ENCODE results near the gene SDR42E1.

The SDR42E1 gene

GRCh38 chr16:82031116-82032084 is 20.1 kb upstream of the SDR42E1 start:
- H3K4me3 ChIP-seq (replicated peaks; ENCODE audit: low read depth, low read length), result no peak overlapping the region
- DNase-seq (ENCODE audit: extremely low read depth, low read depth), result peak; percentile 19
- TF ChIP-seq, protein P1, sequence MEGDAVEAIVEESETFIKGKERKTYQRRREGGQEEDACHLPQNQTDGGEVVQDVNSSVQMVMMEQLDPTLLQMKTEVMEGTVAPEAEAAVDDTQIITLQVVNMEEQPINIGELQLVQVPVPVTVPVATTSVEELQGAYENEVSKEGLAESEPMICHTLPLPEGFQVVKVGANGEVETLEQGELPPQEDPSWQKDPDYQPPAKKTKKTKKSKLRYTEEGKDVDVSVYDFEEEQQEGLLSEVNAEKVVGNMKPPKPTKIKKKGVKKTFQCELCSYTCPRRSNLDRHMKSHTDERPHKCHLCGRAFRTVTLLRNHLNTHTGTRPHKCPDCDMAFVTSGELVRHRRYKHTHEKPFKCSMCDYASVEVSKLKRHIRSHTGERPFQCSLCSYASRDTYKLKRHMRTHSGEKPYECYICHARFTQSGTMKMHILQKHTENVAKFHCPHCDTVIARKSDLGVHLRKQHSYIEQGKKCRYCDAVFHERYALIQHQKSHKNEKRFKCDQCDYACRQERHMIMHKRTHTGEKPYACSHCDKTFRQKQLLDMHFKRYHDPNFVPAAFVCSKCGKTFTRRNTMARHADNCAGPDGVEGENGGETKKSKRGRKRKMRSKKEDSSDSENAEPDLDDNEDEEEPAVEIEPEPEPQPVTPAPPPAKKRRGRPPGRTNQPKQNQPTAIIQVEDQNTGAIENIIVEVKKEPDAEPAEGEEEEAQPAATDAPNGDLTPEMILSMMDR (IDR thresholded peaks at IDR 0.05; ENCODE audit: low read depth, low read length, missing control alignments), result peak; percentile 60

DNA sequence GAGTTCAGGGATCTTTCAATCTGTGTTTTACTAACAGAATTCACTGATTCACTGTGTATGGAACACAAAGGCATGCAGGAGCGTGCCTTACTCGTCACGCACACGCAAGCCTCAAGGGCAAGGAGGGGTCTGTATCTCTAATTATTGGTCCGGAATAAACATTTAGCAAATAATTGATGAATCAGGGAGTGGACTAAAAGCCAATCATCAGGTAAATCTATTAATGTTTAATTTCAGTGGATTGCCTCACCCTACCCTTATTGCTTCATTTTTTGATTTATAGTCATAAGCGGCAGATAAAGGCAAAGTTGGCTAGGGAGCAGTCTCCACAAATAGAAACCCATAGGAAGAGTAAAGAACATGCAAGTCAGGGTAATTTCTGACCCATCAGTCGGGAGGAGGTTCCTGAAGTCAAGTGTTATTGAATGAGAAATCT is 16.4 kb upstream of the SDR42E1 start:
- H3K4me3 ChIP-seq (replicated peaks; ENCODE audit: low read depth, low read length), result no peak overlapping the region
- no peak for DNase-seq (ENCODE audit: extremely low read depth, low read depth)
- TF ChIP-seq, protein P1 (IDR thresholded peaks at IDR 0.05; ENCODE audit: low read depth, low read length, missing control alignments), result no peak

- no peak for DNase-seq (ENCODE audit: extremely low read depth, low read depth)
- TF ChIP-seq, protein P1 (IDR thresholded peaks at IDR 0.05; ENCODE audit: low read depth, low read length, missing control alignments), result no peak
- no peak overlapping the region for H3K4me3 ChIP-seq (replicated peaks; ENCODE audit: low read depth, low read length)
Observed at GRCh38 chr16:82024883-82025282, 13.6 kb upstream of the SDR42E1 start.

- no peak for DNase-seq (ENCODE audit: extremely low read depth, low read depth)
- no peak overlapping the region for H3K4me3 ChIP-seq (replicated peaks; ENCODE audit: low read depth, low read length)
- TF ChIP-seq, protein P1 (IDR thresholded peaks at IDR 0.05; ENCODE audit: low read depth, low read length, missing control alignments), result no peak
Observed at GRCh38 chr16:82024316-82024715, 13.0 kb upstream of the SDR42E1 start.

- no peak for DNase-seq (ENCODE audit: extremely low read depth, low read depth)
- H3K4me3 ChIP-seq (replicated peaks; ENCODE audit: low read depth, low read length), result no peak overlapping the region
Observed at GRCh38 chr16:82023206-82023605, 11.9 kb upstream of the SDR42E1 start.

GRCh38 chr16:82020051-82020450 is 8.8 kb upstream of the SDR42E1 start:
- DNase-seq (ENCODE audit: extremely low read depth, low read depth), result no peak
- TF ChIP-seq, protein P1 (IDR thresholded peaks at IDR 0.05; ENCODE audit: low read depth, low read length, missing control alignments), result no peak
- H3K4me3 ChIP-seq (replicated peaks; ENCODE audit: low read depth, low read length), result no peak overlapping the region

More at GRCh38 chr16:82023206-82023605, 11.9 kb upstream of the SDR42E1 start:
- TF ChIP-seq, protein P1 (IDR thresholded peaks at IDR 0.05; ENCODE audit: low read depth, low read length, missing control alignments), result no peak
